Measurements from ENCODE around the gene DLGAP1. TPM values are rescaled to one million over a fixed set of nuclear protein-coding genes. Genes with fewer than 3 reads are reported as not detected.

Gene DLGAP1
- total RNA-seq, 2 experiments from 2014 or later, result not detected

DNA sequence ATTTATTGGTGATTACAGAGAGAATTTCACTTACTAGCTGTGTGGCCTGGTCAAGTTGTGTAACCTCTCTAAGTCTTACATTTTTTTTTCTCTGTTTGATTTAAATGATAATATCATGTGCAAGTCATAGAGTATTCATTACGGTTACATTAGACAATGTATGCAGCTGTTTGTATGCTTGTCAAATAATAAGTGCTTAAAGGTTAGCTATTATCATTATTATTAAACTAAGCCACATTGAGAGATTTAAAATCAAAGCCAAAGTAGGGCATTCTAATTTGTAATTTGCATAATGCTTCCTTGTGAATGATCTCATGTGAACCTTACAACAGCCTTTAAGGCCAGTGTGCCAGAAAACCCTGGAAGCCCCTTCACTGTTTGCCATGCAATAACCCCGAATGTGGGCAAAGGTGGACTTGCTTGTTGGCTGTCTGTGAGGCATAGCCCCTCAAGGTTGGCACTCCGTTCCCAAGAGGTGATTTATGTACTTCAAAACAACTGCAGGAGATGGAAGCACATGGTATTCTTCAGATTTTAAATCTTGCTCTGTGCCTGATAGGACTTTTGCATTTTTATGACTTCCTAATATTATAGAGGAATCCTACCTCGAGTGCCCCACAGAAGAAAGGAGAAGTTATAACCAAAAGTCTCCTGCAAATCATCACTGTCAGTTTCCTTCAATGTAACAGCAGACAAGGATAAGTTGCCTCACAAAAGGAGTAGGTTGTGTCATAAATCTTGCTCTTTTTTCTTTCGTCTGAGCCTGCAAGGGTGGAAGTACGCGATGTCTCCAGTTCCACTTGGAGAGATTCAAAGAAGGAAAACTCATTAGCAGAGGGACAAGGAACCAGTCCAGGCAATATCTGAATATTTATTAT lies 733.1 kb downstream of the DLGAP1 start:
- peaks cover 11% of the 10 kb centered on the region for H3K27me3 Mint-ChIP-seq
- no peaks in the 10 kb centered on the region for H3K36me3 Mint-ChIP-seq
- no peak for DNase-seq
- POLR2A ChIA-PET, result no interaction called here
- H3K4me3 Mint-ChIP-seq, result no peak overlapping the region
- H3K9me3 Mint-ChIP-seq, result no peaks in the 10 kb centered on the region
- no peak for ATAC-seq (ENCODE audit: low read depth)
- no peaks in the 10 kb centered on the region for H3K4me1 Mint-ChIP-seq
- H3K27ac Mint-ChIP-seq, result no peak overlapping the region

GRCh38 chr18:3720818-3721545 lies 734.1 kb downstream of the DLGAP1 start:
- no peak for ATAC-seq (ENCODE audit: low read depth)
- Mint-ChIP-seq H3K27ac (no peak overlapping the region), H3K27me3 (peaks cover 8% of the 10 kb centered on the region), H3K9me3 (no peaks in the 10 kb centered on the region), H3K36me3 (no peaks in the 10 kb centered on the region), H3K4me1 (no peaks in the 10 kb centered on the region), H3K4me3 (no peak overlapping the region)
- POLR2A ChIA-PET, result no interaction called here
- no peak for DNase-seq

GRCh38 chr18:3720159-3720558 lies 734.9 kb downstream of the DLGAP1 start:
- no peak for DNase-seq
- no peak overlapping the region for H3K4me3 Mint-ChIP-seq
- H3K9me3 Mint-ChIP-seq, result no peaks in the 10 kb centered on the region
- peaks cover 10% of the 10 kb centered on the region for H3K27me3 Mint-ChIP-seq
- POLR2A ChIA-PET, result no interaction called here
- ATAC-seq (ENCODE audit: low read depth), result no peak
- H3K27ac Mint-ChIP-seq, result no peak overlapping the region
- peaks cover 3% of the 10 kb centered on the region for H3K4me1 Mint-ChIP-seq
- H3K36me3 Mint-ChIP-seq, result no peaks in the 10 kb centered on the region

DNA sequence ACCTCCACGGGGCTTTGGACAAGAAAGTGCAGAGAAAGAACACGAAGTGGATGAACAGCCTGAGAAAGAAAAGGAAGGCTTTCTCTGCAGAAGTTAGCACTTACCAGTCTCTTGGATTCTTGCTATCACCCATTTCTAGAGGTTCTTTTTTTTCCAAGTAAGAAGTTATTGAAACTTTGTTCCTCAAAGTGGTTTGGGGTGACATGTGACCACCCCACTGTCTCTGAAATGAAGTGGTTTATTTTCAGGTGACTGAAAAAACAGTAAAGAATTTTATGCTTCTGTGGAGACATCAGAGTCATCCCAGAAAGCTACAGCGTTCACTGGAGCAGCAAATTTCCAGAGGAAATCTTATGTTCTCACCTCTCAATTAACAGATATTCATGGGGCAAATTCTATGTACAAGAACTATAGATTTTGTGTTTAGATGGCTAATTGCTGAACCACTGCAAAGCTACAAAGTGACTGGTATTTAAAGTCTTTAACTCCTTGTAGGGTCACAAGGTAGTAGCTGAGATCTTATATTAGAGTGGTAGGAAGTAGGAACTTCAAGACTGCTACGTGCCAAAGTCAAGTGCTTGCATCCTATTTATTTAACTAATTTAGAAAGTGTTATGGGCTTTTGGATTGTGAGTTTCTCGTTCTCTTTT lies 737.6 kb downstream of the DLGAP1 start:
- Mint-ChIP-seq H3K27ac (no peak overlapping the region), H3K4me3 (no peak overlapping the region), H3K27me3 (peaks cover 9% of the 10 kb centered on the region), H3K9me3 (no peaks in the 10 kb centered on the region), H3K36me3 (no peaks in the 10 kb centered on the region), H3K4me1 (peaks cover 3% of the 10 kb centered on the region)
- ATAC-seq (ENCODE audit: low read depth) (no peak), DNase-seq (no peak)
- POLR2A ChIA-PET, result no interaction called here

DNA sequence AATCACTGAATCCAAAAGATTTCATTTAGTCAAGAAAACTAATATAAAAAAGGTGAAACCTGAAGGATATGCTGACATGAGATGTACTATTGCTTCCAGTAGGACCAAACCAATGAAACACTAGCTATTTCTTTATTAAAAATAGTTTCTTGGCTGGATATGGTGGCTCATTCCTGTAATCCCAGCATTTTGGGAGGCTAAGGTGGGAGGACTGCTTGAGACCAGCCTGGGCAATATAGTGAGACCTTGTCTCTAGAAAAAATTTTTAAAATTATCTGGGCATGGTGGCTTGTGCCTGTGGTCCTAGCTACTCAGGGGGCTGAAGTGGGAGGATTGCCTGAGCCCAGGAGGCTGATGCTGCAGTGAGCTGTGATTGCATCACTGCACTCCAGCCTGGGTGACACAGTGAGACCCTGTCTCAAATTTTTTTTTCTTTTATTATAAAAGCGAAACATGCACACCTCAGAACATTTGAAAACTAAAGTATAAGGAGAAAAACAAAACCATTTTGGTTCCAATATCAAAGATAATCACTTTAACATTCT lies 738.9 kb downstream of the DLGAP1 start:
- Mint-ChIP-seq H3K4me3 (no peak overlapping the region), H3K27me3 (peaks cover 2% of the 10 kb centered on the region), H3K9me3 (no peaks in the 10 kb centered on the region), H3K4me1 (peaks cover 3% of the 10 kb centered on the region), H3K36me3 (no peaks in the 10 kb centered on the region), H3K27ac (no peak overlapping the region)
- POLR2A ChIA-PET, result no interaction called here
- DNase-seq (no peak), ATAC-seq (ENCODE audit: low read depth) (no peak)

GRCh38 chr18:3715231-3716080 lies 739.7 kb downstream of the DLGAP1 start:
- DNase-seq (no peak), ATAC-seq (ENCODE audit: low read depth) (no peak)
- Mint-ChIP-seq H3K4me1 (peaks cover 3% of the 10 kb centered on the region), H3K9me3 (no peaks in the 10 kb centered on the region), H3K4me3 (no peak overlapping the region), H3K27me3 (peaks cover 4% of the 10 kb centered on the region), H3K27ac (no peak overlapping the region), H3K36me3 (no peaks in the 10 kb centered on the region)
- POLR2A ChIA-PET, result no interaction called here

DNA sequence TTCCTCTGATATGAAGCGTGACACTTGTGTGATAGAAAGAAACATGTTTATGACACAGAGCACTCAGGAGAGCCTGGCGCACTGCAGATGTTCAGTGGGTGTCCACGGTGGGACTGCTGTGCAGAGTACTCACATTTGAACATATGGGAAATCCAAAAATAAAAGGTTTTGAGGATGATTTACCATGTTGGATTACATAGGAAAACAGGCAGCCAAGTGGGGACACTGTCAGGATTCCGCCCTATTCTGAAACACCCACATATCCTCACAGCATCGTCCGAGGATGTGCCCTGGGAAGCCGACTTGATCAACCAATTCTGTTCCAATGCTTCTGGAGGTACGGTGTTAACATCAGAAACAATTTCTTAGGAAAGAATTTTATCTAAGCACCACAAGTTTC lies 741.4 kb downstream of the DLGAP1 start:
- Mint-ChIP-seq H3K9me3 (no peaks in the 10 kb centered on the region), H3K27me3 (peaks cover 14% of the 10 kb centered on the region), H3K4me1 (peaks cover 5% of the 10 kb centered on the region), H3K4me3 (no peak overlapping the region), H3K27ac (no peak overlapping the region), H3K36me3 (no peaks in the 10 kb centered on the region)
- DNase-seq (no peak), ATAC-seq (ENCODE audit: low read depth) (no peak)
- POLR2A ChIA-PET, result no interaction called here

DNA sequence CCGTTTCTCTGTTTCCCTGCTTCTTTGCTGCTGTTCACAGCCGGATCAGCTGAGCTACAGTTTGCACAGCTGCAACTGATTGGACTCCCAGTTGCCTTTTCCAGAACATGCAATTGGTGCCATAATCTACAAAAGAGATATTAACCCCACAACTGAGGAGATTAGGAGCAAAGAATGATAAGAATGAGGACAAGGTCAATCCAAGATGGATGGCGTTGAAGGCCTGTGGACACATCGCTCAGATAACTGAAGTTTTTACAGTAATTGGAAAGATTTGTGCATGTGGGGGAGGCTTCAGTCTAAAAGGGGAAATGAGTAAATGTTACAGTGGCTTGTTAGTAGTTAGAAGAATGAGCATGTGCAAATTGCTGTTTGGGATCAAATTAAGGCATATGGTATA lies 741.9 kb downstream of the DLGAP1 start:
- POLR2A ChIA-PET, result no interaction called here
- DNase-seq, result no peak
- Mint-ChIP-seq H3K36me3 (no peaks in the 10 kb centered on the region), H3K4me3 (no peak overlapping the region), H3K27ac (no peak overlapping the region), H3K9me3 (no peaks in the 10 kb centered on the region), H3K4me1 (peaks cover 5% of the 10 kb centered on the region), H3K27me3 (peaks cover 15% of the 10 kb centered on the region)
- ATAC-seq (ENCODE audit: low read depth), result no peak

DNA sequence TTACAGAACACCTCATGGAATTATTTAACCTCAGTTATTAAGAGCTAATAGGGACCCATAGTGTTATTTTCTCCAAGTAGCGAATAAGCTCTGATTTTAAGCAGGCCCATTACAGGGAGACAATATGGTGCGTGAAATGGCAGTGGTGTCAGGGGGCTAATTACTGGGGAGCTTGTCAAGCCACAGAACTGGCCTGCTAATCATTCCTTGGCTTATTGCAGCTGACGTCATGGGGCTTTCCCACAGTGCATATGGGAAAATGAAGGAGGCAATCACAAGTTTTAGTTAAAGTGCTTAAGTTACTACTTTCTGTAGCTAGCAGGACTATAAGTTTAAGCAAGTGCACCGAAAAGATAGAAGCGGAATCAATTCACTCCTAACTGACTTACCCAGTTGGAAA lies 742.6 kb downstream of the DLGAP1 start:
- Mint-ChIP-seq H3K27me3 (peaks cover 15% of the 10 kb centered on the region), H3K27ac (no peak overlapping the region)

GRCh38 chr18:3710712-3711301 lies 744.3 kb downstream of the DLGAP1 start:
- Mint-ChIP-seq H3K27ac (no peak overlapping the region), H3K4me1 (peaks cover 5% of the 10 kb centered on the region), H3K27me3 (peaks cover 17% of the 10 kb centered on the region), H3K4me3 (no peak overlapping the region), H3K9me3 (no peaks in the 10 kb centered on the region), H3K36me3 (no peaks in the 10 kb centered on the region)
- DNase-seq (no peak), ATAC-seq (ENCODE audit: low read depth) (no peak)
- POLR2A ChIA-PET, result no interaction called here

More for the DNA sequence above, 742.6 kb downstream of the DLGAP1 start:
- Mint-ChIP-seq H3K4me3 (no peak overlapping the region), H3K4me1 (peaks cover 5% of the 10 kb centered on the region), H3K9me3 (no peaks in the 10 kb centered on the region), H3K36me3 (no peaks in the 10 kb centered on the region)
- ATAC-seq (ENCODE audit: low read depth), result no peak
- POLR2A ChIA-PET, result no interaction called here
- no peak for DNase-seq

GRCh38 chr18:3709205-3709604 lies 745.9 kb downstream of the DLGAP1 start:
- peaks cover 19% of the 10 kb centered on the region for H3K27me3 Mint-ChIP-seq
- H3K4me1 Mint-ChIP-seq, result peaks cover 3% of the 10 kb centered on the region
- POLR2A ChIA-PET, result no interaction called here

GRCh38 chr18:3706279-3707097 lies 748.6 kb downstream of the DLGAP1 start:
- POLR2A ChIA-PET, result no interaction called here
- peaks cover 29% of the 10 kb centered on the region for H3K27me3 Mint-ChIP-seq
- no peaks in the 10 kb centered on the region for H3K36me3 Mint-ChIP-seq
- no peak for DNase-seq
- no peak for ATAC-seq (ENCODE audit: low read depth)
- H3K4me1 Mint-ChIP-seq, result peaks cover 3% of the 10 kb centered on the region
- no peak overlapping the region for H3K27ac Mint-ChIP-seq
- no peaks in the 10 kb centered on the region for H3K9me3 Mint-ChIP-seq
- H3K4me3 Mint-ChIP-seq, result no peak overlapping the region

More at GRCh38 chr18:3709205-3709604, 745.9 kb downstream of the DLGAP1 start:
- DNase-seq (no peak), ATAC-seq (ENCODE audit: low read depth) (no peak)
- no peaks in the 10 kb centered on the region for H3K9me3 Mint-ChIP-seq
- H3K4me3 Mint-ChIP-seq, result no peak overlapping the region
- no peak overlapping the region for H3K27ac Mint-ChIP-seq
- H3K36me3 Mint-ChIP-seq, result no peaks in the 10 kb centered on the region
